Hematopoietic multipotent progenitor cell treated with erythropoietin and hydrocortisone succinate and interleukin-3 and kit ligand, for 17 days (in vitro differentiated cells): Measurements from ENCODE around the gene PSMD3.
"Not testable (repeated sequence)": the region's sequence is repeated elsewhere in the genome, so short reads cannot be mapped to it uniquely, and the experiment has no call there.

Experiments used
- DNase-seq: peaks from one replicate; pipeline ENCODE4 v3.0.0-alpha.2; 2015; ENCODE audit warnings: low spot score

PSMD3 gene

GRCh38 chr17:39996800-39997199, 16.2 kb downstream of the PSMD3 start:
- DNase-seq, result no peak

GRCh38 chr17:39997543-39997942, 16.9 kb downstream of the PSMD3 start:
- DNase-seq, result no peak

- no peak for DNase-seq
Observed at GRCh38 chr17:39999067-39999466, 18.5 kb downstream of the PSMD3 start.

- DNase-seq, result no peak
Observed at GRCh38 chr17:40000161-40000560, 19.6 kb downstream of the PSMD3 start.

- DNase-seq, result not testable (repeated sequence)
Observed at GRCh38 chr17:40001335-40001734, 20.7 kb downstream of the PSMD3 start.

GRCh38 chr17:40004072-40004471, 23.5 kb downstream of the PSMD3 start:
- DNase-seq, result no peak

- no peak for DNase-seq
Observed at GRCh38 chr17:40004712-40005111, 24.1 kb downstream of the PSMD3 start.

- DNase-seq, result no peak
Observed at GRCh38 chr17:40005520-40005919, 24.9 kb downstream of the PSMD3 start.

- not testable (repeated sequence) for DNase-seq
Observed at GRCh38 chr17:40010946-40011500, 30.4 kb downstream of the PSMD3 start.

GRCh38 chr17:40012017-40012647, 31.5 kb downstream of the PSMD3 start:
- not testable (repeated sequence) for DNase-seq

GRCh38 chr17:40014375-40014980, 33.9 kb downstream of the PSMD3 start:
- DNase-seq, result no peak

- DNase-seq, result no peak
Observed at GRCh38 chr17:40015005-40015997, 34.7 kb downstream of the PSMD3 start, which contains the start of gene CSF3. Gene CSF3, plus strand, starts transcription at chr17:40015440. Its CDS starts 35 bp downstream, at chr17:40015475.

GRCh38 chr17:40015998-40016985, 35.7 kb downstream of the PSMD3 start:
- DNase-seq, result no peak

- DNase-seq, result no peak
Observed at GRCh38 chr17:40017422-40018080, 36.9 kb downstream of the PSMD3 start.

- DNase-seq, result no peak
Observed at GRCh38 chr17:40018211-40019121, 37.9 kb downstream of the PSMD3 start.

GRCh38 chr17:40019140-40019991, 38.8 kb downstream of the PSMD3 start:
- no peak for DNase-seq

- DNase-seq, result no peak
Observed at GRCh38 chr17:40020146-40020545, 39.5 kb downstream of the PSMD3 start.

- no peak for DNase-seq
Observed at GRCh38 chr17:40021451-40021971, 40.9 kb downstream of the PSMD3 start.
